ENCODE data around the gene LDHD.

LDHD gene

GRCh38 chr16:75148311-75149195 is 32.0 kb upstream of the LDHD start, which contains the start of gene ZFP1:
ZFP1 (plus strand) TSS chr16:75148524; CDS start chr16:75152952, 4,428 bp downstream.
- H3K4me1 ChIP-seq (ENCODE audit: low read depth, poor library complexity, severe bottlenecking) = peaks cover 6% of the 10 kb centered on the region
- H3K27me3 ChIP-seq (ENCODE audit: insufficient read depth, low read depth) = no peaks in the 10 kb centered on the region
- peak within 1 kb of the TSS; percentile 82 for H3K27ac ChIP-seq
- no peaks in the 10 kb centered on the region for H4K20me1 ChIP-seq (ENCODE audit: insufficient read depth)
- peak within 1 kb of the TSS; percentile 67 for H3K4me2 ChIP-seq
- TF ChIP-seq CTCF (conservative IDR thresholded peaks at IDR 0.05; ENCODE audit: low read depth, low read length) = no peak
- H3K9ac ChIP-seq = peak within 1 kb of the TSS; percentile 93
- H3K4me3 ChIP-seq (IDR thresholded peaks at IDR 0.05; ENCODE audit: insufficient read depth, low read depth, low read length) = peak within 1 kb of the TSS; percentile 33
- peaks cover 19% of the 10 kb centered on the region; the same call in 1 of the 2 replicates for H3K79me2 ChIP-seq (ENCODE audit: insufficient read depth, low read depth)
- H2AFZ ChIP-seq (ENCODE audit: low read depth) = peak within 1 kb of the TSS; percentile 99
- no peaks in the 10 kb centered on the region; the same call in 1 of the 2 replicates for H3K36me3 ChIP-seq (ENCODE audit: insufficient read depth)

GRCh38 chr16:75147968-75148310 is 31.4 kb upstream of the LDHD start:
- no peaks in the 10 kb centered on the region; the same call in 1 of the 2 replicates for H3K36me3 ChIP-seq (ENCODE audit: insufficient read depth)
- no peaks in the 10 kb centered on the region for H4K20me1 ChIP-seq (ENCODE audit: insufficient read depth)
- peak overlapping the region; percentile 41 for H3K4me2 ChIP-seq
- no peak overlapping the region for H3K27ac ChIP-seq
- peaks cover 6% of the 10 kb centered on the region for H3K4me1 ChIP-seq (ENCODE audit: low read depth, poor library complexity, severe bottlenecking)
- H3K79me2 ChIP-seq (ENCODE audit: insufficient read depth, low read depth) = peaks cover 19% of the 10 kb centered on the region; the same call in 1 of the 2 replicates
- H3K9ac ChIP-seq = no peak overlapping the region; the same call in 1 of the 2 replicates
- no peaks in the 10 kb centered on the region for H3K27me3 ChIP-seq (ENCODE audit: insufficient read depth, low read depth)
- peak overlapping the region; percentile 99 for H2AFZ ChIP-seq (ENCODE audit: low read depth)
- H3K4me3 ChIP-seq (IDR thresholded peaks at IDR 0.05; ENCODE audit: insufficient read depth, low read depth, low read length) = peak overlapping the region; percentile 33
- TF ChIP-seq CTCF (conservative IDR thresholded peaks at IDR 0.05; ENCODE audit: low read depth, low read length) = no peak

GRCh38 chr16:75143941-75144340 is 27.4 kb upstream of the LDHD start:
- no peak overlapping the region for H3K27ac ChIP-seq
- H3K79me2 ChIP-seq (ENCODE audit: insufficient read depth, low read depth) = no peaks in the 10 kb centered on the region
- TF ChIP-seq CTCF (conservative IDR thresholded peaks at IDR 0.05; ENCODE audit: low read depth, low read length) = no peak
- no peaks in the 10 kb centered on the region for H3K27me3 ChIP-seq (ENCODE audit: insufficient read depth, low read depth)
- no peak overlapping the region for H3K4me3 ChIP-seq (IDR thresholded peaks at IDR 0.05; ENCODE audit: insufficient read depth, low read depth, low read length)
- H3K4me2 ChIP-seq = no peak overlapping the region
- no peaks in the 10 kb centered on the region for H3K36me3 ChIP-seq (ENCODE audit: insufficient read depth)
- H4K20me1 ChIP-seq (ENCODE audit: insufficient read depth) = no peaks in the 10 kb centered on the region
- H2AFZ ChIP-seq (ENCODE audit: low read depth) = no peak overlapping the region
- H3K9ac ChIP-seq = no peak overlapping the region
- H3K4me1 ChIP-seq (ENCODE audit: low read depth, poor library complexity, severe bottlenecking) = no peaks in the 10 kb centered on the region

- no peaks in the 10 kb centered on the region for H4K20me1 ChIP-seq (ENCODE audit: insufficient read depth)
- no peak overlapping the region for H3K4me2 ChIP-seq
- H3K4me3 ChIP-seq (IDR thresholded peaks at IDR 0.05; ENCODE audit: insufficient read depth, low read depth, low read length) = no peak overlapping the region
- H3K79me2 ChIP-seq (ENCODE audit: insufficient read depth, low read depth) = no peaks in the 10 kb centered on the region
- no peaks in the 10 kb centered on the region for H3K27me3 ChIP-seq (ENCODE audit: insufficient read depth, low read depth)
- H3K36me3 ChIP-seq (ENCODE audit: insufficient read depth) = no peaks in the 10 kb centered on the region
- H3K9ac ChIP-seq = no peak overlapping the region
- H3K4me1 ChIP-seq (ENCODE audit: low read depth, poor library complexity, severe bottlenecking) = no peaks in the 10 kb centered on the region
- H2AFZ ChIP-seq (ENCODE audit: low read depth) = no peak overlapping the region
- H3K27ac ChIP-seq = no peak overlapping the region
- TF ChIP-seq CTCF (conservative IDR thresholded peaks at IDR 0.05; ENCODE audit: low read depth, low read length) = no peak
Observed at GRCh38 chr16:75139498-75139897, 22.9 kb upstream of the LDHD start.
